Fibroblast of villous mesenchyme (primary cell): ENCODE measurements around the gene IGSF10. TPM values are rescaled to one million over a fixed set of nuclear protein-coding genes. Genes with fewer than 3 reads are reported as not detected.

Experiments used
- DNase-seq: peaks from one replicate; pipeline ENCODE4 v3.0.0-alpha.2; 2010; ENCODE audit warnings: low read depth
- H3K4me3 ChIP-seq: 2 replicates; pipeline ENCODE4 v1.5.1; 2011; ENCODE audit warnings: low read depth, mild to moderate bottlenecking, low read length
- total RNA-seq: library from RNA; depleted of rRNA; stranded (reverse); fragments of >200 nt; gene quantifications from 2 replicates; pipeline ENCODE4 v1.2.3, GENCODE V29; 2012
- TF ChIP-seq, protein P1 (sequence below): IDR thresholded peaks from 2 replicates; pipeline ENCODE4 v1.5.1; 2012; ENCODE audit warnings: low read depth, mild to moderate bottlenecking, low read length; ENCODE audit not compliant: insufficient read depth

Gene IGSF10
- total RNA-seq, 1 donor, result 2.2 TPM

DNA sequence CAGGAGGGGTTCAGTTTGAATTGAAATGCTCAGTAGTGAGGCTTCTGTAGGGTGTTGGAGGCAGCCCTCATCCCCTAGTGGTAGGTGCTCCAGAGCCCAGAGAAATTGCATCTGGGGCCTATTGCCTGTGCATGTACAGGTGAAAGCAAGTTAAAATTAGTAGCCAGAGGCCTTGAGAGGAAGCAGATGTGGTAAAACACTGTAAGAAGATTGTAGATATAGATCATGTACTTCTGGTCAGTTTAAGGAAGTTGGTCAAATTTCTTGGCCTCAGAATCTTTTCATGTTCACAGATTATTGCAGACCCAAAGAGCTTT is 34.6 kb downstream of the IGSF10 start:
- DNase-seq, result no peak
- H3K4me3 ChIP-seq, result no peak overlapping the region
- TF ChIP-seq, protein P1, sequence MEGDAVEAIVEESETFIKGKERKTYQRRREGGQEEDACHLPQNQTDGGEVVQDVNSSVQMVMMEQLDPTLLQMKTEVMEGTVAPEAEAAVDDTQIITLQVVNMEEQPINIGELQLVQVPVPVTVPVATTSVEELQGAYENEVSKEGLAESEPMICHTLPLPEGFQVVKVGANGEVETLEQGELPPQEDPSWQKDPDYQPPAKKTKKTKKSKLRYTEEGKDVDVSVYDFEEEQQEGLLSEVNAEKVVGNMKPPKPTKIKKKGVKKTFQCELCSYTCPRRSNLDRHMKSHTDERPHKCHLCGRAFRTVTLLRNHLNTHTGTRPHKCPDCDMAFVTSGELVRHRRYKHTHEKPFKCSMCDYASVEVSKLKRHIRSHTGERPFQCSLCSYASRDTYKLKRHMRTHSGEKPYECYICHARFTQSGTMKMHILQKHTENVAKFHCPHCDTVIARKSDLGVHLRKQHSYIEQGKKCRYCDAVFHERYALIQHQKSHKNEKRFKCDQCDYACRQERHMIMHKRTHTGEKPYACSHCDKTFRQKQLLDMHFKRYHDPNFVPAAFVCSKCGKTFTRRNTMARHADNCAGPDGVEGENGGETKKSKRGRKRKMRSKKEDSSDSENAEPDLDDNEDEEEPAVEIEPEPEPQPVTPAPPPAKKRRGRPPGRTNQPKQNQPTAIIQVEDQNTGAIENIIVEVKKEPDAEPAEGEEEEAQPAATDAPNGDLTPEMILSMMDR, result no peak

DNA sequence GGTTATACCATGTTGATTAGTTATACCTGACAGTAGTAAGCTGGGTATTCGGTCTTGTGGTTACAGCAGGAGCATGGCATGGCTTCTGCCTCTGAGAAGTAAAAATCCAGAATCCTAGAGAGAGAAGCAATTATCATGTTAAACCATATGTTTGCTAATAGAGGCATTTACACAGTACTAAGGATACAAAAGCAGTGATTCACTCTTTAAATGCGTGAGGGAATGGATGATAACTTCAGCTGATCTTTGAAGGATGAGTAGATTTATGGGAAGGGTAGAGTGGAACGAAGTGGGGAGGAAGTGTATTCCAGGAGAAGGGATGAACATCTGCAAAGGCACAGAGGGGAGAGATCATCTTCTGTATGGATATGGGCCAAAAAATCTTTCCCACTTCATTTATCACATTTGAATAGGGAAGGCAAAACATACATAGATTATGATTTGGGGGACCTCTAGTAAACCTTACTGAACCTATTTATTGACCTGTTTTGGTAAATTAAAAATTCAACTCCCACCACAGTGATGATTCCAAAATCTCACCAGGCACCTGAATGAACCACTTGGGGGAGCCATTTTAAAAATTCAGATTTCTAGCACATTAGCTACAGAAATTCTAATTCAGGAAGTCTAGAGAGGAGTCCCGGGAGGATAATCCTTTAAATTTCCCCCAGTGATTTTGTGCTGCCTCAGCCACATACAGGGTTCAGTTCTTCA is 35.1 kb downstream of the IGSF10 start:
- TF ChIP-seq, protein P1, result peak; percentile 26
- no peak overlapping the region for H3K4me3 ChIP-seq
- DNase-seq, result no peak

DNA sequence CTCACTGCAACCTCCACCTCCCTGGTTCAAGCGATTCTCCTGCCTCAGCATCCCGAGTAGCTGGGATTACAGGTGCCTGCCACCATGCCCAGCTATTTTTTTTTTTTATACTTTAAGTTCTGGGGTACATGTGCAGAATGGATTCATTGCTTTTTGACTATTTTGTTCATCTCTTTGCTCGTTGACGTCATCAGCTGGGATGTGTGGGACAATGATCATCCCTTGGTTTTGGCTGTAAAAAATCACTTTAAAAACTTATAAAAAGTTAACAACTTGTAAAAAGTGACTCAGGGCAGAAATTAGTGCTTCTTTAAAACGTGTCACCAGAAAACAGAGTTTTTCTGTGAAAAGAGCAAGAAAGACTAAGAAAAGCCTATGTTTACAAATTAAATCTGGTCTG is 37.8 kb downstream of the IGSF10 start:
- no peak overlapping the region for H3K4me3 ChIP-seq
- no peak for DNase-seq
- TF ChIP-seq, protein P1, result no peak

DNA sequence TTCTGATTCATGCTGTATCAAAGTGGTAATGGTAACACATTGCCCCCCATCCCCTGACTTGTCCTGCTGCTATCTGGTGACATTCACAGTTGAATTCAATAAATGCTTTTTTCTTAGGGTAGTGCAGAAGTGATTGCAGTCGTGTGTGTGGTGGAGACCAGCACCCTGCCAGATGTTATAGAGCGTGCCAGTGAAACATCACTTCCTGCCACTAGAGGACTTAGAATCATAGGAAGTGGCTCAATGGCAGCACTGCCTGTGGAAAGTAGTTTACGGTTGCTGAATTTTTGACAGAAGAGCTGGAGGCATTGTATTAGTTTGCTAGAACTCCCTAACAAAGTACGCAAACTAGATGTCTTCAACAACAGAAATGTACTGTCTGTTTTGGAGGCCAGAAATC is 38.9 kb downstream of the IGSF10 start:
- no peak overlapping the region for H3K4me3 ChIP-seq
- DNase-seq, result no peak
- TF ChIP-seq, protein P1, result peak; percentile 14

GRCh38 chr3:151419806-151420205 is 41.1 kb downstream of the IGSF10 start:
- no peak for DNase-seq
- TF ChIP-seq, protein P1, result no peak

GRCh38 chr3:151415289-151415688 is 45.6 kb downstream of the IGSF10 start:
- H3K4me3 ChIP-seq, result no peak overlapping the region
- peak; percentile 19 for DNase-seq
- TF ChIP-seq, protein P1, result no peak

More at GRCh38 chr3:151419806-151420205, 41.1 kb downstream of the IGSF10 start:
- no peak overlapping the region for H3K4me3 ChIP-seq

DNA sequence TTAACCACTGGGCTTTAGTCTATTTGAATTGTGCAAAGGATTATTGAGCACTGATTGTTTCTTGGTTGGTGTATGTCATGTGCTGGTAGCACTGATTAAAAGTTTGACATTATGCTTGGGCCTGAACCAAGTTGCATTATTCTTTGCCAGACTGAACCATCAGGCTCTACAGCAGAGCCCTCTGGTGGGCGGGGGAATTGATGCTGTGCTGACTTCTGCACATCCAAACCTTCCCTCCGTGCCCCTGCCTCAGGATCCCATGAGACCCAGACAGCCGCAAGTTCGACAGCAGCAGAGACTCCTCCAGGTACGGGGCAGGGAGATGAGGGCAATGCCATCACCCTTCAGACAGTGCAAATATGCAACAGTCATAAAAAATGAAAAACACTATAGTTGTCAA is 47.9 kb downstream of the IGSF10 start:
- TF ChIP-seq, protein P1, result peak; percentile 3
- no peak overlapping the region for H3K4me3 ChIP-seq
- no peak for DNase-seq
